CD4-positive, alpha-beta T cell treated with Interleukin-21 for 1 hour (primary cell): Measurements from ENCODE around the gene LRRC41.
"Not testable (repeated sequence)": the region's sequence is repeated elsewhere in the genome, so short reads cannot be mapped to it uniquely, and the experiment has no call there.

ENCODE experiments used
- DNase-seq: peaks from one replicate; pipeline ENCODE4 v3.0.0-alpha.2; 2020

Gene LRRC41

DNA sequence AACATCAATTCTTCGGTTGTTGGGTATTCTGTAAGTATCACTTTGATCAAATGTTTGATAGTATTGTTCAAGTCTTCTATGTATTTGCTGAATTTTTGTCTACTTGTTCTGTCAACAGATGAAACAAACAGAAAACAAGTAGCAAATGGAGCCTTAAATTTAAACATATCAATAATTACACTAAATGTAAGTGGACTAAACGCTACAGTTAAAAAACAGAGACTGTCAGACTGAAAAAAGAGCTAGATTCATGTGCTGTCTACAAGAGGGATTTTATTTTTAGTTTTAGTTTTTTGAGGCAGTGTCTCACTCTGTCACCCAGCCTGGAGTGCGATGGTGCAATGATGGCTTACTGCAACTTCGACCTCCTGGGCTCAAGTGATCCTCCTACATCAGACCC is 66.5 kb downstream of the LRRC41 start:
- no peak for DNase-seq

DNA sequence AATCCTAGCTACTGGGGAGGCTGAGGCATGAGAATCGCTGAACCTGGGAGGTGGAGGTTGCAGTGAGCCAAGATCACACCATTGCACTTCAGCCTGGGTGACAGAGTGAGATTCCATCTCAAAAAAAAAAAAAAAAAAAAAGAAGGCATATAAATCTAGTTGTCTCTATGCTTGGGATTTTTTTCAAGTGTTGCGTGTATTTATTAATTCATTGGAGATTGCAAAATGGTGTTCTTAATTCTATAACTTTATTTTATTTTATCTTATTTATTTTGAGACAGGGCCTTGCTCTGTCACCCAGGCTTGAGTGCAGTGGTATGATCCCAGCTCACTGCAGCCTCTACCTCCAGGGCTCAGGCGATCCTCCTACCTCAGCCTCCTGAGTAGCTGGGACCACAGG is 72.2 kb downstream of the LRRC41 start:
- not testable (repeated sequence) for DNase-seq
